ENCODE measurements around the gene NCCRP1. TPM values are rescaled to one million over a fixed set of nuclear protein-coding genes. Genes with fewer than 3 reads are reported as not detected.

The NCCRP1 gene
- polyA plus RNA-seq, 1 of the 3 experiments (the other 2 are of a cell fraction): not detected

- H4K20me1 ChIP-seq (ENCODE audit: insufficient read depth): peaks cover 26% of the 10 kb centered on the region
- TF ChIP-seq CTCF (IDR thresholded peaks at IDR 0.05): no peak
- TF ChIP-seq GABPA (IDR thresholded peaks at IDR 0.05; ENCODE audit: low read depth): no peak
- TF ChIP-seq EZH2phosphoT487 (IDR thresholded peaks at IDR 0.05; ENCODE audit: borderline replicate concordance, low read depth): no peak
- TF ChIP-seq RCOR1 (IDR thresholded peaks at IDR 0.05; ENCODE audit: low read length): no peak
- TF ChIP-seq TCF12 (IDR thresholded peaks at IDR 0.05): no peak
- no peak for TF ChIP-seq TAF1 (IDR thresholded peaks at IDR 0.05; ENCODE audit: borderline replicate concordance, low read depth, low read length)
- no peak for TF ChIP-seq MAX (IDR thresholded peaks at IDR 0.05; ENCODE audit: low read depth)
- no peak for TF ChIP-seq GATA2 (CRISPR knock-in tag; IDR thresholded peaks at IDR 0.05)
- no peaks in the 10 kb centered on the region for H3K27me3 ChIP-seq (ENCODE audit: insufficient read depth)
- no peaks in the 10 kb centered on the region for H3K9me3 ChIP-seq
- H3K27ac ChIP-seq (ENCODE audit: low read depth in 2 of 2, low read length in 1 of 2): no peak overlapping the region
- ChIA-PET CTCF (interaction anchor here (0.7 to 1.3 kb wide), 2 partner anchors 12 to 46 kb away, joined by 3 read pairs; no protein-coding TSS in a partner anchor), POLR2A (no interaction called here)
- H3K9me2 ChIP-seq: no peaks in the 10 kb centered on the region
- no peak overlapping the region for H3K4me3 ChIP-seq (ENCODE audit: low read depth in 2 of 2, low read length in 1 of 2)
- H3K9ac ChIP-seq: no peak overlapping the region
- peaks cover 0 to 8% of the 10 kb centered on the region in 2 experiments for H3K36me3 ChIP-seq (replicated peaks in 1 of 2; ENCODE audit: control insufficient read depth in 1 of 2, insufficient read depth in 2 of 2, low read length in 1 of 2)
- H3K79me2 ChIP-seq (ENCODE audit: insufficient read depth): peaks cover 89% of the 10 kb centered on the region
- DNase-seq: no peak
- no peaks in the 10 kb centered on the region for H3F3A ChIP-seq (replicated peaks; ENCODE audit: insufficient read depth)
- no peak overlapping the region for H3K4me2 ChIP-seq
- H3K4me1 ChIP-seq (ENCODE audit: control insufficient read depth in 1 of 2, insufficient read depth in 2 of 2, low read depth in 1 of 2, low read length in 1 of 2): peaks cover 0 to 32% of the 10 kb centered on the region in 2 experiments; a peak in 1 of 4 replicates
- no peak overlapping the region for H2AFZ ChIP-seq (ENCODE audit: low read depth)
- 92% methylated on average over 10 of the region's 10 CpGs for WGBS (ENCODE audit: low lambda C conversion rate)
These were observed 44.7 kb upstream of the NCCRP1 start for GRCh38 chr19:39152066-39152465.

GRCh38 chr19:39154100-39154628, 42.6 kb upstream of the NCCRP1 start:
- Histone ChIP-seq H3K9me2 (no peaks in the 10 kb centered on the region), H3K4me3 (ENCODE audit: low read depth in 2 of 2, low read length in 1 of 2) (no peak overlapping the region), H3F3A (replicated peaks; ENCODE audit: insufficient read depth) (no peaks in the 10 kb centered on the region), H3K27me3 (ENCODE audit: insufficient read depth) (no peaks in the 10 kb centered on the region), H2AFZ (ENCODE audit: low read depth) (no peak overlapping the region), H3K4me2 (no peak overlapping the region), H4K20me1 (ENCODE audit: insufficient read depth) (peaks cover 42% of the 10 kb centered on the region), H3K36me3 (replicated peaks in 1 of 2; ENCODE audit: control insufficient read depth in 1 of 2, insufficient read depth in 2 of 2, low read length in 1 of 2) (peaks cover 0 to 2% of the 10 kb centered on the region in 2 experiments), H3K9ac (no peak overlapping the region), H3K4me1 (ENCODE audit: control insufficient read depth in 1 of 2, insufficient read depth in 2 of 2, low read depth in 1 of 2, low read length in 1 of 2) (peaks cover 0 to 46% of the 10 kb centered on the region in 2 experiments; a peak in 1 of 4 replicates), H3K9me3 (no peaks in the 10 kb centered on the region), H3K27ac (ENCODE audit: low read depth in 2 of 2, low read length in 1 of 2) (peak overlapping the region in 1 of 2 experiments; percentile 7; a peak in 1 of 4 replicates), H3K79me2 (ENCODE audit: insufficient read depth) (peaks cover 85% of the 10 kb centered on the region)
- ChIA-PET POLR2A (no interaction called here), CTCF (interaction anchor here (1.0 to 3.0 kb wide), 4 partner anchors 9 to 34 kb away, joined by 3 to 16 read pairs (median 5); no protein-coding TSS in a partner anchor)
- no peak for DNase-seq
- WGBS (ENCODE audit: low lambda C conversion rate): 92% methylated on average over 13 of the region's 13 CpGs
- TF ChIP-seq MXI1 (IDR thresholded peaks at IDR 0.05; ENCODE audit: low read depth, low read length) (no peak), YY1 (IDR thresholded peaks at IDR 0.05; ENCODE audit: low read depth) (no peak), FOXM1 (IDR thresholded peaks at IDR 0.05; ENCODE audit: low read depth) (no peak), TCF12 (IDR thresholded peaks at IDR 0.05) (no peak), CTCF (IDR thresholded peaks at IDR 0.05) (no peak), FOXJ3 (CRISPR knock-in tag; IDR thresholded peaks at IDR 0.05) (no peak), MEF2A (IDR thresholded peaks at IDR 0.05; ENCODE audit: borderline replicate concordance, low read depth) (no peak), IRF3 (IDR thresholded peaks at IDR 0.05; ENCODE audit: low read depth, low read length) (no peak), RCOR1 (IDR thresholded peaks at IDR 0.05; ENCODE audit: low read length) (no peak), RXRA (IDR thresholded peaks at IDR 0.05; ENCODE audit: borderline replicate concordance, low read depth) (no peak), PBX3 (IDR thresholded peaks at IDR 0.05) (no peak), USF2 (IDR thresholded peaks at IDR 0.05; ENCODE audit: borderline replicate concordance, low read depth, low read length) (no peak), CHD2 (IDR thresholded peaks at IDR 0.05; ENCODE audit: low read length, partially characterized antibody) (no peak)
